Stimulated activated CD4-positive, alpha-beta T cell treated with anti-CD3 and anti-CD28 coated beads, Interleukin-2, amount 100 ng/mL, for 4 hours (primary cell): ENCODE measurements around the gene KRT3.
"Not testable (repeated sequence)": the region's sequence is repeated elsewhere in the genome, so short reads cannot be mapped to it uniquely, and the experiment has no call there.

ENCODE experiments used
- DNase-seq: peaks from one replicate; pipeline ENCODE4 v3.0.0-alpha.2; 2020; ENCODE audit warnings: low read depth

KRT3 gene

GRCh38 chr12:52760623-52761022, 35.3 kb downstream of the KRT3 start:
- DNase-seq: no peak

GRCh38 chr12:52759695-52760094, 36.2 kb downstream of the KRT3 start:
- DNase-seq: no peak

GRCh38 chr12:52759218-52759617, 36.7 kb downstream of the KRT3 start:
- no peak for DNase-seq

- DNase-seq: no peak
Observed at GRCh38 chr12:52757449-52758176, 38.3 kb downstream of the KRT3 start.

- DNase-seq: no peak
Observed at GRCh38 chr12:52756281-52756960, 39.5 kb downstream of the KRT3 start.

GRCh38 chr12:52755533-52755932, 40.4 kb downstream of the KRT3 start:
- no peak for DNase-seq

- DNase-seq: no peak
Observed at GRCh38 chr12:52754135-52754534, 41.8 kb downstream of the KRT3 start.

- DNase-seq: no peak
Observed at GRCh38 chr12:52753283-52753682, 42.6 kb downstream of the KRT3 start.

GRCh38 chr12:52752516-52752915, 43.4 kb downstream of the KRT3 start:
- no peak for DNase-seq

- DNase-seq: no peak
Observed at GRCh38 chr12:52751795-52752194, 44.1 kb downstream of the KRT3 start.

GRCh38 chr12:52750532-52750931, 45.4 kb downstream of the KRT3 start:
- DNase-seq: not testable (repeated sequence)

GRCh38 chr12:52749827-52750226, 46.1 kb downstream of the KRT3 start:
- DNase-seq: no peak

- DNase-seq: no peak
Observed at GRCh38 chr12:52748578-52748977, 47.3 kb downstream of the KRT3 start.

GRCh38 chr12:52745554-52745953, 50.4 kb downstream of the KRT3 start:
- DNase-seq: no peak

GRCh38 chr12:52744493-52745156, 51.3 kb downstream of the KRT3 start:
- no peak for DNase-seq

GRCh38 chr12:52742822-52743457, 53.0 kb downstream of the KRT3 start:
- DNase-seq: no peak

- DNase-seq: no peak
Observed at GRCh38 chr12:52742196-52742580, 53.7 kb downstream of the KRT3 start.

- peak; percentile 34 for DNase-seq
Observed at GRCh38 chr12:52741375-52742195, 54.3 kb downstream of the KRT3 start.

GRCh38 chr12:52740584-52740983, 55.3 kb downstream of the KRT3 start:
- no peak for DNase-seq

- no peak for DNase-seq
Observed at GRCh38 chr12:52739963-52740362, 56.0 kb downstream of the KRT3 start.
